Endothelial cell of umbilical vein (primary cell): ENCODE measurements around the gene SLC17A2. TPM values are rescaled to one million over a fixed set of nuclear protein-coding genes. Genes with fewer than 3 reads are reported as not detected.

ENCODE experiments used
- BruUV-seq: library from RNA; stranded (reverse); fragments of 400-500 nt; replicated peaks from 2 replicates; lab custom pipeline; 2021; lab: Mats Ljungman, UMichigan
- CTCF ChIA-PET: fragments of 300-600, 350-600 bp; sonication (Branson Sonifier 250); formaldehyde crosslinking; loops from one replicate; lab custom pipeline; 2021; ENCODE audit warnings: antibody characterized with exemption, inconsistent platforms; lab: Charles Lee
- POLR2A ChIA-PET: fragments of 300-600, 350-600 bp; sonication (Branson Sonifier 250); formaldehyde crosslinking; loops from one replicate; lab custom pipeline; 2021; ENCODE audit warnings: antibody characterized with exemption, inconsistent platforms; lab: Charles Lee
- DNase-seq: peaks from one replicate; pipeline ENCODE4 v3.0.0-alpha.2; 2011; ENCODE audit warnings: low read depth, low spot score
- FAIRE-seq: peaks from 2 replicates; lab custom pipeline; 2011; peaks lifted over from hg19 to GRCh38; lab: Jason Lieb, UNC
- H2AFZ ChIP-seq: 2 replicates; pipeline ENCODE4 v1.6.0; 2012; ENCODE audit warnings: low read depth, low read length, control low read depth, inconsistent platforms
- H3K27ac ChIP-seq: 2 replicates; pipeline ENCODE4 v1.5.1; 2011; ENCODE audit warnings: low read depth, mild to moderate bottlenecking, control low read depth, low read length, moderate library complexity; ENCODE audit not compliant: insufficient read depth
- H3K27me3 ChIP-seq, 2 experiments: 2 replicates each; pipeline versions ENCODE4 v1.6.0 to v1.6.1; 2011; ENCODE audit warnings: low read length in 2 of 2, mixed read lengths in 1 of 2; ENCODE audit not compliant: control insufficient read depth in 2 of 2, insufficient read depth in 2 of 2
- H3K36me3 ChIP-seq, 2 experiments: 2 replicates in 1 of 2; 3 replicates in 1 of 2; pipeline ENCODE4 v1.5.1; 2011; ENCODE audit warnings: low read length in 2 of 2, mild to moderate bottlenecking in 1 of 2, moderate library complexity in 1 of 2; ENCODE audit not compliant: control insufficient read depth in 2 of 2, insufficient read depth in 2 of 2; ENCODE audit errors: extremely low read depth in 1 of 2
- H3K4me1 ChIP-seq: 3 replicates; pipeline ENCODE4 v1.5.1; 2011; ENCODE audit warnings: mild to moderate bottlenecking, low read length; ENCODE audit not compliant: control insufficient read depth, insufficient read depth; ENCODE audit errors: extremely low read depth
- H3K4me2 ChIP-seq: 2 replicates; pipeline ENCODE4 v1.6.1; 2011; ENCODE audit warnings: low read length, control low read depth, mixed read lengths; ENCODE audit not compliant: insufficient read depth
- H3K4me3 ChIP-seq, 3 experiments: fragments of 200-600 bp in 1 of 3; sonication (generic), shearing (Covaris generic) in 1 of 3; replicated peaks in 1 of 3; 2 replicates each; pipeline ENCODE4 v1.5.1; 2011 to 2016; ENCODE audit warnings: control low read depth in 3 of 3, low read length in 3 of 3, mild to moderate bottlenecking in 2 of 3, inconsistent platforms in 1 of 3, low read depth in 1 of 3, moderate library complexity in 1 of 3; ENCODE audit not compliant: insufficient read depth in 1 of 3
- H3K79me2 ChIP-seq: 2 replicates; pipeline ENCODE4 v1.6.0; 2012; ENCODE audit warnings: low read length, inconsistent platforms; ENCODE audit not compliant: control insufficient read depth, insufficient read depth
- H3K9ac ChIP-seq: replicated peaks from 2 replicates; pipeline ENCODE3; 2011; ENCODE audit warnings: low read length, control low read depth; ENCODE audit not compliant: insufficient read depth; ENCODE audit errors: extremely low read depth
- H3K9me1 ChIP-seq: replicated peaks from 3 replicates; pipeline ENCODE4 v1.6.0; 2011; ENCODE audit warnings: mild to moderate bottlenecking, low read length; ENCODE audit not compliant: control insufficient read depth, insufficient read depth; ENCODE audit errors: extremely low read depth
- H3K9me3 ChIP-seq: replicated peaks from 2 replicates; pipeline ENCODE4 v1.5.1; 2012; ENCODE audit warnings: low read length, inconsistent platforms; ENCODE audit not compliant: control insufficient read depth, insufficient read depth
- H4K20me1 ChIP-seq: replicated peaks from 2 replicates; pipeline ENCODE3; 2011; ENCODE audit warnings: mild to moderate bottlenecking, low read length; ENCODE audit not compliant: control insufficient read depth, insufficient read depth; ENCODE audit errors: extremely low read depth
- EZH2 ChIP-seq: IDR thresholded peaks from 2 replicates; pipeline ENCODE4 v1.6.1; 2012; ENCODE audit warnings: borderline replicate concordance, low read depth, mild to moderate bottlenecking, moderate library complexity, low read length, inconsistent platforms; ENCODE audit not compliant: severe bottlenecking
- FOS ChIP-seq: IDR thresholded peaks from 2 replicates; pipeline ENCODE4 v1.6.1; 2011; ENCODE audit warnings: mild to moderate bottlenecking, low read length, moderate library complexity, borderline replicate concordance; ENCODE audit not compliant: insufficient read depth
- GATA2 ChIP-seq: IDR thresholded peaks from 2 replicates; pipeline ENCODE4 v1.7.0; 2011; ENCODE audit warnings: low read depth, mild to moderate bottlenecking, moderate library complexity, mixed read lengths, low read length; ENCODE audit not compliant: insufficient read length, insufficient read depth
- JUN ChIP-seq: IDR thresholded peaks from 2 replicates; pipeline ENCODE4 v1.6.1; 2011; ENCODE audit warnings: borderline replicate concordance, low read depth; ENCODE audit not compliant: insufficient read length, insufficient read depth
- MYC ChIP-seq: IDR thresholded peaks from one replicate; pipeline ENCODE4 v1.6.1; 2011; ENCODE audit warnings: mild to moderate bottlenecking, low read depth, low read length
- POLR2A ChIP-seq: IDR thresholded peaks from 2 replicates; pipeline ENCODE4 v1.6.1; 2012; ENCODE audit warnings: low read depth, mild to moderate bottlenecking, control low read depth, low read length
- POLR2AphosphoS5 ChIP-seq: IDR thresholded peaks from 2 replicates; pipeline ENCODE4 v1.6.1; 2012; ENCODE audit warnings: low read depth, mild to moderate bottlenecking, control low read depth, low read length, moderate library complexity; ENCODE audit not compliant: insufficient read depth
- dilution Hi-C: fragments of 300-500 bp; cut with MboI; formaldehyde crosslinking; loops from one replicate; pipeline ENCODE4 v1.15.0; 2019; ENCODE audit warnings: low sequenced_read_pairs; ENCODE audit not compliant: extremely low pct_ligation_motif_present
- intact Hi-C: fragments of 100-400 bp; cut with micrococcal nuclease; formaldehyde crosslinking; loops from one replicate; pipeline ENCODE4 v1.10.0; 2022
- polyA plus RNA-seq, 4 experiments: library from polyadenylated mRNA; depleted of rRNA in 3 of 4; stranded (reverse) in 3 of 4; unstranded in 1 of 4; fragments of >200 nt; gene quantifications; 2 replicates each; pipeline versions ENCODE4 v1.2.1 to v1.2.3, GENCODE V29; 2011 to 2012; ENCODE audit warnings: missing spikeins in 1 of 4
- total RNA-seq: library from RNA; stranded (reverse); gene quantifications from 2 replicates; pipeline ENCODE4 v1.2.3, GENCODE V29; 2021
- TF ChIP-seq, protein P1 (sequence below), 2 donors: IDR thresholded peaks; 1 replicate in 1 of 2; 2 replicates in 1 of 2; pipeline ENCODE4 v1.5.1; 2011; ENCODE audit warnings: low read length in 2 of 2, mild to moderate bottlenecking in 2 of 2, moderate library complexity in 2 of 2, control low read depth in 1 of 2, inconsistent platforms in 1 of 2, low read depth in 1 of 2; ENCODE audit not compliant: insufficient read depth in 1 of 2; ENCODE audit errors: extremely low read depth in 1 of 2
- TF ChIP-seq, protein P2 (sequence below): IDR thresholded peaks from 2 replicates; pipeline ENCODE4 v1.6.1; 2011; ENCODE audit not compliant: insufficient read depth, insufficient read length

Gene SLC17A2
- total and polyA plus RNA-seq, 2 donors (not counting 3 experiments of a cell fraction or from before 2014, with no cell fraction given), result not detected

DNA sequence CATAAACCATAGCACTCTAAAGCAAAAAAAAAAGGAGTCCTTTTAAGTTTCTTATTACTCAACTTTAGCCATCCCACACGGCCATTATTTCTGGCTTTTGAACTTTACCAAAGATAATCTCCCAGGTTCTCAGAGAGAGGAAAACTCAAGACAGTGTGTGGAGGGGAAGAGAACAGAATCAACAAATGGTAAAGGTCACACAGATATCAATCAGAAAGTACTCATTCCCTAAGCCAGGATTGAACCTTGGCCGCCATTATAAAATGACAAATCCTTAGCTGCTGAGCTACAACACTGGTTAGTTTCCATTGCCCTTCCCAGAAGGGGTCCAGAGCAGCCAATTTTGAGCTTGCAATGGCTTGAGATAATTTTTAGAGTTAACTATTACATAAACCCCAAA, 22.0 kb upstream of the SLC17A2 start:
- no peaks in the 10 kb centered on the region for H3K4me1 ChIP-seq
- intact Hi-C loops, result no loop called here
- no TSS peak for BruUV-seq
- no peak overlapping the region for H3K4me2 ChIP-seq
- dilution Hi-C loops, result no loop called here
- no peaks in the 10 kb centered on the region for H3K36me3 ChIP-seq
- no peak overlapping the region for H2AFZ ChIP-seq
- no peak overlapping the region for H3K4me3 ChIP-seq
- H3K9ac ChIP-seq, result no peak overlapping the region
- POLR2A ChIA-PET, result no interaction called here
- H3K79me2 ChIP-seq, result no peaks in the 10 kb centered on the region
- H3K9me3 ChIP-seq, result no peaks in the 10 kb centered on the region
- H3K27me3 ChIP-seq, result peaks cover 2 to 5% of the 10 kb centered on the region in 2 experiments
- no peak overlapping the region for H3K27ac ChIP-seq
- no peaks in the 10 kb centered on the region for H3K9me1 ChIP-seq
- TF ChIP-seq, protein P1, sequence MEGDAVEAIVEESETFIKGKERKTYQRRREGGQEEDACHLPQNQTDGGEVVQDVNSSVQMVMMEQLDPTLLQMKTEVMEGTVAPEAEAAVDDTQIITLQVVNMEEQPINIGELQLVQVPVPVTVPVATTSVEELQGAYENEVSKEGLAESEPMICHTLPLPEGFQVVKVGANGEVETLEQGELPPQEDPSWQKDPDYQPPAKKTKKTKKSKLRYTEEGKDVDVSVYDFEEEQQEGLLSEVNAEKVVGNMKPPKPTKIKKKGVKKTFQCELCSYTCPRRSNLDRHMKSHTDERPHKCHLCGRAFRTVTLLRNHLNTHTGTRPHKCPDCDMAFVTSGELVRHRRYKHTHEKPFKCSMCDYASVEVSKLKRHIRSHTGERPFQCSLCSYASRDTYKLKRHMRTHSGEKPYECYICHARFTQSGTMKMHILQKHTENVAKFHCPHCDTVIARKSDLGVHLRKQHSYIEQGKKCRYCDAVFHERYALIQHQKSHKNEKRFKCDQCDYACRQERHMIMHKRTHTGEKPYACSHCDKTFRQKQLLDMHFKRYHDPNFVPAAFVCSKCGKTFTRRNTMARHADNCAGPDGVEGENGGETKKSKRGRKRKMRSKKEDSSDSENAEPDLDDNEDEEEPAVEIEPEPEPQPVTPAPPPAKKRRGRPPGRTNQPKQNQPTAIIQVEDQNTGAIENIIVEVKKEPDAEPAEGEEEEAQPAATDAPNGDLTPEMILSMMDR (IDR thresholded peaks at IDR 0.05; ENCODE audit: extremely low read depth in 1 of 2, insufficient read depth in 1 of 2, low read depth in 1 of 2, low read length in 2 of 2), result no peak
- TF ChIP-seq MYC (no peak), GATA2 (no peak), POLR2A (no peak), FOS (no peak), POLR2AphosphoS5 (no peak), EZH2 (no peak), JUN (no peak)
- TF ChIP-seq, protein P2, sequence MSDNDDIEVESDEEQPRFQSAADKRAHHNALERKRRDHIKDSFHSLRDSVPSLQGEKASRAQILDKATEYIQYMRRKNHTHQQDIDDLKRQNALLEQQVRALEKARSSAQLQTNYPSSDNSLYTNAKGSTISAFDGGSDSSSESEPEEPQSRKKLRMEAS, result no peak
- FAIRE-seq (no peak), DNase-seq (no peak)
- CTCF ChIA-PET, result interaction anchor here (0.7 kb wide), 1 partner anchor 10 kb away, joined by 3 read pairs; the partner anchor contains the start of gene TRIM38
- H4K20me1 ChIP-seq, result no peaks in the 10 kb centered on the region
